ENCODE data around the gene AKIRIN1. TPM values are rescaled to one million over a fixed set of nuclear protein-coding genes. Genes with fewer than 3 reads are reported as not detected.
"Not testable (repeated sequence)": the region's sequence is repeated elsewhere in the genome, so short reads cannot be mapped to it uniquely, and the experiment has no call there.

The AKIRIN1 gene, protein sequence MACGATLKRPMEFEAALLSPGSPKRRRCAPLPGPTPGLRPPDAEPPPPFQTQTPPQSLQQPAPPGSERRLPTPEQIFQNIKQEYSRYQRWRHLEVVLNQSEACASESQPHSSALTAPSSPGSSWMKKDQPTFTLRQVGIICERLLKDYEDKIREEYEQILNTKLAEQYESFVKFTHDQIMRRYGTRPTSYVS
- 68.6 and 69.7 TPM in 2 replicates for total RNA-seq

DNA sequence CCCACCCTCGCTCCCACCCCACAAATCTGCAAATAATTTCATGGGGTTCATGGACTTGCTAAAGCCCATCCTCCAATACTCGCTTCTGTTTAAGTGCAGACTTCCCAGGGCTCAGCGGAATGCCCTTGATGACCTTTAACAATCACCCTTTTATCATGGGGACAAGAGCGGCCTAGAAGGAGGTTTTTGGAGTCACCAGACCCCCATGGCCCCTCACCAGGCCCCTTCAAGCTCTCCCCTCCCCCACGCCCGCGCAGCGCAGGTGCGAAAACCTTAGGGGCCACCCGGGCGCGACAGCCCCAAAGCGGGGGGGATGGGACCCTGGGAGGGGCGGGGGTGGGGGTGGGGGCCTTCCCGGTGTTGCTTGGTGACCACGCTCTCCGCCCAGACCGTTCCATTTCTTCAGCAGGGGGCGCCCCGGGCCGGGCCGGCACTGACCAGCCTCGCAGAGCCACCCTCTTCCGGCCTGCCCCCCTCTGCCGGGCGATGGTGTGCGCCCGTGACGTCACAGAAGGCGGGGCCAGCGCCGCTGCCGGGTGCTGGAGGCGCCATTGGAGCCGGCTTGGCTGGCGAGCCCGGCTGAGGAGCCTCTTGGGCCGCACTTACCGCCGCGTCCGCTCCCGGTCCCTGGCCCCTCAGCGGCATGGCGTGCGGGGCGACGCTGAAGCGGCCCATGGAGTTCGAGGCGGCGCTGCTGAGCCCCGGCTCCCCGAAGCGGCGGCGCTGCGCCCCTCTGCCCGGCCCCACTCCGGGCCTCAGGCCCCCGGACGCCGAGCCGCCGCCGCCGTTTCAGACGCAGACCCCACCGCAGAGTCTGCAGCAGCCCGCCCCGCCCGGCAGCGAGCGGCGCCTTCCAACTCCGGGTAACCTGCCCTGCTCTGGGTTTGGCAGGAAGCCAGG lies at the start of gene AKIRIN1:
TSS of gene AKIRIN1 (plus strand) at position 539 of the 900 bp plus-strand sequence. CDS start at position 644, 105 bp downstream.
- intact Hi-C loops (cut with micrococcal nuclease) = loop anchor here (5.0 to 10.0 kb wide), 2 partner anchors 119 to 204 kb away; partner anchors contain the start of gene MYCBP
- Mint-ChIP-seq H3K27ac (peak within 1 kb of the TSS; percentile 80), H3K27me3 (ENCODE audit: low read depth) (no peaks in the 10 kb centered on the region), H3K4me1 (ENCODE audit: low read depth) (peaks cover 32% of the 10 kb centered on the region), H3K36me3 (ENCODE audit: low read depth) (peaks cover 30% of the 10 kb centered on the region), H3K4me3 (ENCODE audit: low read depth) (peak within 1 kb of the TSS; percentile 84), H3K9me3 (no peaks in the 10 kb centered on the region)
- DNase-seq (ENCODE audit: low spot score) = peak; percentile 95

DNA sequence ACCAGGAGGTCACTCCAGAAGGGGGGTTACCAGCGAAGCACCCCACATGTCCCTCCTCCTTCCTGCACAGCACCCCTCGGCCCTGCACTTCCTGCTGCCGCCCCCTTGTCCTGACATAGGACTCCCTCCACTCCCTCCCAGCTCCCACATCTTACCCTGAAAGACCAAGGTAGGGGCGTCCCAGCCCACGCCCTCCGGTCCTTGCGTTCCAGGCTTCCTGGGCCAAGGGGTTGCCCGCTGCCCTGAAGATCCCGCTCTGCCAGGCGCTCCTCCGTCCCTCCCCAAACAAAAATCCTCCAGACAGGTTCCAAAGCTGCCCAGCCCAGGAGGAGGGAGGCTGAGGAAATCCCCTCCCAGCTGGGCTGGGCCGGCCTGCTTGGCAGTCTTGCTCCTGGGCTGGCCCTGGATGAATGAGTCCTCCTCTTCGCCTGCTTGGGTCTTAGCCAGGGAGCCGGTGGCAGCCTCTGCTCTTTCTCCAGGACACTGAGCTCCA lies 49.5 kb upstream of the AKIRIN1 start, which contains the start of gene RHBDL2:
TSS of gene RHBDL2 (minus strand) at position 304 of the 493 bp plus-strand sequence. CDS start 22,618 bp downstream, outside the sequence.
- no peaks in the 10 kb centered on the region for H3K36me3 Mint-ChIP-seq (ENCODE audit: low read depth)
- H3K27ac Mint-ChIP-seq = no peak within 1 kb of the TSS
- no peaks in the 10 kb centered on the region for H3K27me3 Mint-ChIP-seq (ENCODE audit: low read depth)

DNA sequence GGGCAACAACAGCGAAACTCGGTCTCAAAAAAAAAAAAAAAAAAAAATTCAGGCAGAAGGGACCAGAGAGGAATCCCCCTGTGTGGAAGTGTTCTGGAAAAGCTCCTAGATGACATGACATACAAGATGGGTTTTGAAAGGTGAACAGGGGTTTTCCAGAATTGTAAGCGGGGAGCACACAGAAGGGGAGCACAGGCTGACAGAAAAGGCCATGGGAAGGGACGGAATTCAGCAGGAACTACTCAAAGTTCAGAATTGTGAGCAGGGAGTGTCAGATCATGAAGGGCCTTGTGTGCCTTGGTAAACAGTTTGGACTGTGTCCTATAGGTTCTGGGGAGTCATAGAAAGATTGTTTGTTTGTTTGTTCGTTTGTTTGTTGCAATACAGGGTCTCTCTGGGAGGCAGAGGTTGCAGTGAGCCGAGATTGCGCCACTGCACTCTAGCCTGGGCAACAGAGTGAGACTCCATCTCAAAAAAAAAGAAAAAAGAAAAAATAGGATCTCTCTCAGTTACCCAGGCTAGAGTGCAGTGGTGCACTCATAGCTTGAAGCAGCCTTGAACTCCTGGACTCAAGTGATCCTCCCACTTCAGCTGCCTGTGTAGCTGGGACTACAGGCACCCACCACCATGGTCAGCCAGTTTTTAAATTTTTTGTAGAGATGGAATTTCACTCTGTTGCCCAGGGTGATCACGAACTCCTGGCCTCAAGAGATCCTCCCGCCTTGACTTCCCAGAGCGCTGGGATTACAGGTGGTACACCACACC lies 48.2 kb upstream of the AKIRIN1 start:
- intact Hi-C loops (cut with micrococcal nuclease) = no loop called here
- H3K27ac Mint-ChIP-seq = no peak overlapping the region
- no peaks in the 10 kb centered on the region for H3K9me3 Mint-ChIP-seq
- no peak overlapping the region for H3K4me3 Mint-ChIP-seq (ENCODE audit: low read depth)
- no peak for DNase-seq (ENCODE audit: low spot score)
- no peaks in the 10 kb centered on the region for H3K27me3 Mint-ChIP-seq (ENCODE audit: low read depth)
- no peaks in the 10 kb centered on the region for H3K36me3 Mint-ChIP-seq (ENCODE audit: low read depth)
- no peaks in the 10 kb centered on the region for H3K4me1 Mint-ChIP-seq (ENCODE audit: low read depth)

More for the DNA sequence above, 49.5 kb upstream of the AKIRIN1 start, which contains the start of gene RHBDL2:
- no peak for DNase-seq (ENCODE audit: low spot score)
- H3K4me1 Mint-ChIP-seq (ENCODE audit: low read depth) = no peaks in the 10 kb centered on the region
- H3K4me3 Mint-ChIP-seq (ENCODE audit: low read depth) = no peak within 1 kb of the TSS
- no peaks in the 10 kb centered on the region for H3K9me3 Mint-ChIP-seq
- intact Hi-C loops (cut with micrococcal nuclease) = no loop called here

DNA sequence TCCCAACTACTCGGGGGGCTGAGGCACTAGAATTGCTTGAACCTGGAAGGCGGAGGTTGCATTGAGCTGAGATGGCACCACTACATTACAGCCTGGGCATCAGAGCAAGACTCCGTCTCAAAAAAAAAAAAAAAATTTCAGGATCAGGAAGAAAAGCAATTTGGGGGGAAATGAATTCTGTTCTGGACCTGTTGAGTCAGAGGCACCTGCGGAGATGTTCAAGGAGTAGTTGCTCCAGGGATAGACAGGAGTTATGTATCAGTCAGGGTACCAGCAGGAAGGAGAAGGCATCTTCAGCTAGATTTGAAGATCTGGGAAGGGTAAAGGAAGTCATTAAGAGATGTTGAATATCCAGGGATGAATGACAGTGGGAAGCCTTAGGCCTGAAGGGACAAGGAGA lies 46.5 kb upstream of the AKIRIN1 start:
- Mint-ChIP-seq H3K27ac (no peak overlapping the region), H3K9me3 (no peaks in the 10 kb centered on the region), H3K4me3 (ENCODE audit: low read depth) (no peak overlapping the region), H3K27me3 (ENCODE audit: low read depth) (no peaks in the 10 kb centered on the region), H3K4me1 (ENCODE audit: low read depth) (no peaks in the 10 kb centered on the region), H3K36me3 (ENCODE audit: low read depth) (no peaks in the 10 kb centered on the region)
- intact Hi-C loops (cut with micrococcal nuclease) = no loop called here
- no peak for DNase-seq (ENCODE audit: low spot score)

DNA sequence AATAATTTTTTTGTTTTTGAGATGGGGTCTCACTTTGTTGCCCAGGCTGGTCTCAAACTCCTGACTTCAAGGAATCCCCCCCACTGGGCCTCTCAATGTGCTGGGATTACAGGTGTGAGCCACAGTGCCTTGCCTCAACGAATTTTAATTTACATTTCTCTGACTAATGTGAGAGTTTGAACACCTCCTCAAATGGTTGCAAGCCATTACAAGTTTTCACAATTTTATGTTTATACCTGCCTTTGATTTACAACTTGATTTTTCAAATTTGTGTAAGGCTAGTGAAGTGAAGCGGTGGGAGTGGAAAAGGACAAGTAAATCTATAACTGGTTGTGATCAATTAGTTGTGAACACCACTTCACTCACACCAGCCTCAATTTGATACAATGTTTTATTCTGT lies 40.5 kb upstream of the AKIRIN1 start:
- no peaks in the 10 kb centered on the region for H3K27me3 Mint-ChIP-seq (ENCODE audit: low read depth)
- intact Hi-C loops (cut with micrococcal nuclease) = no loop called here
- H3K27ac Mint-ChIP-seq = no peak overlapping the region

DNA sequence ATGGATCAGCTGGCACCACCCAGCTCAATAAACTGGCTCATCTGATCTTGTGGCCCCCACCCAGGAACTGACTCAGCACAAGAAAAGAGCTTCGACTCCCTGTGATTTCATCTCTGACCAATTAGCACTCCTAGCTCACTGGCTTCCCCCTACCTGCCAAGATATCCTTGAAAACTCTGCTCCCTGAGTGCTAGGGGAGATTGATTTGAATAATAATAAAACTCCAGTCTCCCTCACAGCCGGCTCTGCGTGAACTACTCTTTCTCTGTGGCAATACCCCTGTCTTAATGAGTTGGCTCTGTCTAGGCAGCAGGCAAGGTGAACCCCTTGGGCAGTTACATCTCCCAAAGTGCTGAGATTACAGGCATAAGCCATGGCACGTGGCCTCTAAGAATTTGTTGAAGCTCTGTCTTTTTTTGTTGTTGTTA lies 37.6 kb upstream of the AKIRIN1 start:
- H3K4me1 Mint-ChIP-seq (ENCODE audit: low read depth) = peaks cover 8% of the 10 kb centered on the region
- no peak overlapping the region for H3K27ac Mint-ChIP-seq
- H3K36me3 Mint-ChIP-seq (ENCODE audit: low read depth) = no peaks in the 10 kb centered on the region
- no peaks in the 10 kb centered on the region for H3K27me3 Mint-ChIP-seq (ENCODE audit: low read depth)
- DNase-seq (ENCODE audit: low spot score) = no peak
- no peak overlapping the region for H3K4me3 Mint-ChIP-seq (ENCODE audit: low read depth)
- H3K9me3 Mint-ChIP-seq = no peaks in the 10 kb centered on the region
- intact Hi-C loops (cut with micrococcal nuclease) = no loop called here

More for the DNA sequence above, 40.5 kb upstream of the AKIRIN1 start:
- H3K9me3 Mint-ChIP-seq = no peaks in the 10 kb centered on the region
- H3K4me1 Mint-ChIP-seq (ENCODE audit: low read depth) = peaks cover 8% of the 10 kb centered on the region
- no peaks in the 10 kb centered on the region for H3K36me3 Mint-ChIP-seq (ENCODE audit: low read depth)
- no peak for DNase-seq (ENCODE audit: low spot score)
- H3K4me3 Mint-ChIP-seq (ENCODE audit: low read depth) = no peak overlapping the region

DNA sequence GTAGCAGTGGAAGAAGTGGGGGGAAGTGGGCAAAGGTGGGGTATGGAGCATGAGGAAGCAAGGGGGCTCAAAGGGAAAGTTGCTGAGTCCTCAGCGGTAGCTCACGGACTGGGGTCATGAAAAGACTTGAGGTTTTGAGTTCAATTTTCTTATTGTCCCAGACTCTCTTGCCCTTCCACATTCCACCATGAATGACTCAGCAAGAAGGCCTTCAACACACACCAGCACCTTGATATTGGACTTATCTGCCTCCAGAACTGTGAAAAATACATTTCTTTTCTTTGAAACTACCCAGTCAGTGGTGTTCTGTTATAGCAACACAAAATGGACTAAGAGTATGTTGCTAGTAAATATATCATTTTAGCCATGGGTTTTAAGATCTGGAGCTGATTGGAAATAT lies 32.1 kb upstream of the AKIRIN1 start:
- Mint-ChIP-seq H3K9me3 (no peaks in the 10 kb centered on the region), H3K27ac (no peak overlapping the region), H3K27me3 (ENCODE audit: low read depth) (no peaks in the 10 kb centered on the region), H3K4me3 (ENCODE audit: low read depth) (no peak overlapping the region), H3K4me1 (ENCODE audit: low read depth) (peaks cover 3% of the 10 kb centered on the region), H3K36me3 (ENCODE audit: low read depth) (no peaks in the 10 kb centered on the region)
- intact Hi-C loops (cut with micrococcal nuclease) = no loop called here
- DNase-seq (ENCODE audit: low spot score) = no peak

DNA sequence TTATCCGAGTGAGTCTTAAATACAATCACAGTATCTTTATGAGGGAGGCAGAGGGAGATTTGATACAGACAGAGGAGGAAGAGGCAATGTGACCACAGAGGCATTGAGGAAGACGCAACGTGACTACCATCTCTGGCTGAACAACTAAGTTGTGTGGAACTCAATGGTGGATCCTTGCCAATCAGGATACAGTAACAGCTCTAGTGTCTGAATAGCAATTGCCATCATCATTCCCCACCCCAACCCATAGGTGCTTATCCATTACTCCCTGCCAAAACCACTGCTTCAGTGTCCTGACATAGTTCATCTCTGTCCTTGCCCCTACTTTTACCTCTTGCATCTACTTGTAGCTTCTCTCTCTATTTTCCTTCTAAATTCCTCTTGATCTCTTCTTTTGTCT lies 29.0 kb upstream of the AKIRIN1 start:
- no peaks in the 10 kb centered on the region for H3K27me3 Mint-ChIP-seq (ENCODE audit: low read depth)
- no peak overlapping the region for H3K4me3 Mint-ChIP-seq (ENCODE audit: low read depth)
- DNase-seq (ENCODE audit: low spot score) = no peak
- intact Hi-C loops (cut with micrococcal nuclease) = no loop called here
- H3K27ac Mint-ChIP-seq = no peak overlapping the region
- H3K9me3 Mint-ChIP-seq = no peaks in the 10 kb centered on the region
- peaks cover 3% of the 10 kb centered on the region for H3K4me1 Mint-ChIP-seq (ENCODE audit: low read depth)
- H3K36me3 Mint-ChIP-seq (ENCODE audit: low read depth) = no peaks in the 10 kb centered on the region

DNA sequence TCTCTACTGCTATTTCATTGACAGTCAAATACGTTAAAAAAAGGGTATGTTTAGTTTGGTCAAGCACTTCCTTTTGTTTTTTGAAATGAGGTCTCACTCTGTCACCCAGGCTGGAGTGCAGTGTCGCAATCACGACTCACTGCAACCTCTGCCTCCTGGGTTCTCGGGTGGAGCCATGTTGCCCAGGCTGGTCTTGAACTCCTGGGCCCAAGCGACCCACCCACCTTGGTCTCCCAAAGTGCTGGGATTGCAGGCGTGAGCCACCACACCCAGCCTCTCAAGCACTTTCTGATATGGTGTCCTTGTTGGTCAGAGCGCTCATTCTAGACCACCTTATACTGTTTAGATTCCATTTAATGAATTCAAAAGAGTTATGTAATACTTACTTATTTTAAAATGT lies 28.5 kb upstream of the AKIRIN1 start:
- H3K4me1 Mint-ChIP-seq (ENCODE audit: low read depth) = peaks cover 3% of the 10 kb centered on the region
- H3K27ac Mint-ChIP-seq = no peak overlapping the region
- H3K27me3 Mint-ChIP-seq (ENCODE audit: low read depth) = no peaks in the 10 kb centered on the region
- no peak for DNase-seq (ENCODE audit: low spot score)
- no peaks in the 10 kb centered on the region for H3K36me3 Mint-ChIP-seq (ENCODE audit: low read depth)
- no peak overlapping the region for H3K4me3 Mint-ChIP-seq (ENCODE audit: low read depth)
- no peaks in the 10 kb centered on the region for H3K9me3 Mint-ChIP-seq
- intact Hi-C loops (cut with micrococcal nuclease) = no loop called here

DNA sequence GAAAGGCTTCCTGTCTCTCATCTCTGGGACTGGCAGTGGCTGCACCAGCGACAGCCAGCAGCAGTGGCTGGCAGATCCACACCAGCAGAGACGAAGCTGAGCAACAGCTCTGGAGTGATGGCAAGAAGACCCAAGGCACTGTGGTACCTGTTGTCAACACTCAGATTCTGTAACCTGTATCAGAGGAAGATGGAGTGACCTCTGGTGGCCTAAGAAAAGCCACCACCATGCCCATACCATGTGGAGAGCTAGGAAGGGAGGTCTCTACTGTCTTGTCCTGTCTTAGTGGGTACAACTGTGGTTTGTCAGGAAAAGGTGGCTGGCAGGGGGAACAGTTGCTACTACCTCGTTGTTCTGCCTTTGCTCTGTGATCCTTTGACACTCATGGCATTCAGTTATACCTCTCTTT lies 26.9 kb upstream of the AKIRIN1 start:
- Mint-ChIP-seq H3K27ac (no peak overlapping the region), H3K9me3 (no peaks in the 10 kb centered on the region), H3K4me3 (ENCODE audit: low read depth) (no peak overlapping the region), H3K4me1 (ENCODE audit: low read depth) (peaks cover 3% of the 10 kb centered on the region), H3K27me3 (ENCODE audit: low read depth) (no peaks in the 10 kb centered on the region), H3K36me3 (ENCODE audit: low read depth) (no peaks in the 10 kb centered on the region)
- DNase-seq (ENCODE audit: low spot score) = no peak
- intact Hi-C loops (cut with micrococcal nuclease) = no loop called here

DNA sequence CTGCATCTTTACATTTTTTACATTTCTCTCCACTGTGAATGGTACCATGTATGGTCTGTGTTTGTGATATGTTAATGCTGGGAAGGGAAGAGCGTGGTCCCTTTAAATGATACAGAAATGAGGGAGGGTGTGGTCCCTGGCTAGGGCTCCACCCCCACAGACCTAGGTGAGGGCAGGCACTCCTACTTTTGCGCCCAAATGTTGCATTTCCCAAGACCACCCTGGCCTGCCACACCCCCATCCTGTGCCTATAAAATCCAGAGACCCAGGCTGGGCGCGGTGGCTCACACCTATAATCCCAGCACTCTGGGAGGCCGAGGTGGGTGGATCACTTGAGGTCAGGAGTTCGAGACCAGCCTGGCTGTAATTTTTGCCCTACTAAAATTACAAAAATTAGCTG lies 17.9 kb upstream of the AKIRIN1 start:
- H3K4me1 Mint-ChIP-seq (ENCODE audit: low read depth); H3K9me3 Mint-ChIP-seq; H3K4me3 Mint-ChIP-seq (ENCODE audit: low read depth); H3K27me3 Mint-ChIP-seq (ENCODE audit: low read depth); DNase-seq (ENCODE audit: low spot score); H3K36me3 Mint-ChIP-seq (ENCODE audit: low read depth); H3K27ac Mint-ChIP-seq; intact Hi-C loops (cut with micrococcal nuclease): not testable (repeated sequence)

DNA sequence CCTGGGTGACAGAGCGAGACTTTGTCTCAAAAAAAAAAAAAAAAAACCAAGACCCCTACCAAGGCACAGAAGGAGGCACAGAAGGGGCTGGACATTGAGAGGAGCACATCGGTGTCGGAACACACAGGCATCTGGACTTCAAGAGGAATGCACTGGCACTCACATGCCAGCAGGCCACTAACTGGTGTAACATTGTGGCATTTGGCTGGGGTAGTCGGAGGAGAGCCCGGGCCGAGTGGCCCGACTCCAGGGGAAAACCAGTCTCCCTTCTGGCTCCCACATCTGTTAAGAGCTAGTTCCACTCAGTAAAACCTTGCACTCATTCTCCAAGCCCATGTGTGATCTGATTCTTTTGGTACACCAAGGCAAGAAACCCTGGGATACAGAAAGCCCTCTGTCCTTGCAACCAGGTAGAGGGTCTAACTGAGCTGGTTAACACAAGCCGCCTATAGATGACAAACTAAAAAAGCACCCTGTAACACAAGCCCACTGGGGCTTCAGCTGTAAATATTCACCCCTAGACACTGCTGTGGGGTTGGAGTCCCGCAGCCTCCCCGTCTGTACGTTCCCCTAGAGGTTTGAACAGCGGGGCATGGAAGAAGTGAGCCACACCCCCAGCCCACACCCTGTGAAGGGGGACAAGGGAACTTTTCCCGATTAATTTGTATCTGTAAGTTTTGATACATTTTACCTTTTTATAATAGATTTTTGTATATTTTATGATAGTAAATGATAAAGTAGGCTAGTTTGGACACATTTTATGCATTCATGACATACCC lies 17.2 kb upstream of the AKIRIN1 start:
- no peak for DNase-seq (ENCODE audit: low spot score)
- Mint-ChIP-seq H3K27me3 (ENCODE audit: low read depth) (no peaks in the 10 kb centered on the region), H3K4me1 (ENCODE audit: low read depth) (peaks cover 2% of the 10 kb centered on the region), H3K4me3 (ENCODE audit: low read depth) (no peak overlapping the region), H3K36me3 (ENCODE audit: low read depth) (peaks cover 7% of the 10 kb centered on the region), H3K9me3 (peaks cover 8% of the 10 kb centered on the region), H3K27ac (no peak overlapping the region)
- intact Hi-C loops (cut with micrococcal nuclease) = no loop called here
